ENCODE results near the gene LYZ. TPM values are rescaled to one million over a fixed set of nuclear protein-coding genes. Genes with fewer than 3 reads are reported as not detected.

The LYZ gene
- total RNA-seq, 2 experiments from 2014 or later: 71.4 to 72.9 TPM

DNA sequence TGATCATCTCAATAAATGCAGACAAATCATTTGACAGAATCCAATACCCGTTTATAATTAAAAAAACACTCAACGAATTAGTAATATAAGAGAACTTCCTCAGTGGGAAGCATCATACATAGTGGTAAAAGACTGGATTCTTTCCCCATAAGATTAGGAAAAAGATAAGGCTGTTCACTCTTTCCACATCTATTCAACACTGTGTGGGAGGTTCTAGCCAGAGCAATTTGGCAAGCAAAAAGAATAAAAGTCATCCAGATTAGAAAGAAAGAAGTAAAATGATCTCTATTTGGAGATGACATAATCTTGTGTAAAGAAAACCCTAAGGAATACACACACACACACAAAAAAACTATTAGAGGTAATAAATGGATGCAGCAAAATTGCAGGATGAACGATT, 49.8 kb downstream of the LYZ start:
- Histone ChIP-seq H3K4me1 (ENCODE audit: insufficient read depth, low read length) (no peaks in the 10 kb centered on the region), H3K27me3 (ENCODE audit: control insufficient read depth in 1 of 2, insufficient read depth in 2 of 2, low read length in 2 of 2) (no peaks in the 10 kb centered on the region), H3K9me3 (ENCODE audit: control insufficient read depth in 1 of 2, insufficient read depth in 1 of 2, low read length in 2 of 2) (peaks cover 0 to 6% of the 10 kb centered on the region in 2 experiments), H3K36me3 (ENCODE audit: insufficient read depth, low read length) (peaks cover 6% of the 10 kb centered on the region), H3K27ac (ENCODE audit: low read depth in 1 of 2, low read length in 2 of 2) (no peak overlapping the region), H3K4me3 (ENCODE audit: low read length) (no peak overlapping the region)
- peaks cover 4% of the 10 kb centered on the region for H3K9me3 Mint-ChIP-seq
- ChIA-PET POLR2A (no interaction called here), CTCF (no interaction called here)
- ATAC-seq (ENCODE audit: poor library complexity) (no peak), DNase-seq (no peak)
- H3K4me3 Mint-ChIP-seq: no peak overlapping the region
- intact Hi-C loops (cut with DNase I, micrococcal nuclease): no loop called here
- H3K27ac Mint-ChIP-seq: no peak overlapping the region
- no peaks in the 10 kb centered on the region for H3K27me3 Mint-ChIP-seq
- H3K4me1 Mint-ChIP-seq (ENCODE audit: low read depth): no peaks in the 10 kb centered on the region
- TF ChIP-seq, protein P1, sequence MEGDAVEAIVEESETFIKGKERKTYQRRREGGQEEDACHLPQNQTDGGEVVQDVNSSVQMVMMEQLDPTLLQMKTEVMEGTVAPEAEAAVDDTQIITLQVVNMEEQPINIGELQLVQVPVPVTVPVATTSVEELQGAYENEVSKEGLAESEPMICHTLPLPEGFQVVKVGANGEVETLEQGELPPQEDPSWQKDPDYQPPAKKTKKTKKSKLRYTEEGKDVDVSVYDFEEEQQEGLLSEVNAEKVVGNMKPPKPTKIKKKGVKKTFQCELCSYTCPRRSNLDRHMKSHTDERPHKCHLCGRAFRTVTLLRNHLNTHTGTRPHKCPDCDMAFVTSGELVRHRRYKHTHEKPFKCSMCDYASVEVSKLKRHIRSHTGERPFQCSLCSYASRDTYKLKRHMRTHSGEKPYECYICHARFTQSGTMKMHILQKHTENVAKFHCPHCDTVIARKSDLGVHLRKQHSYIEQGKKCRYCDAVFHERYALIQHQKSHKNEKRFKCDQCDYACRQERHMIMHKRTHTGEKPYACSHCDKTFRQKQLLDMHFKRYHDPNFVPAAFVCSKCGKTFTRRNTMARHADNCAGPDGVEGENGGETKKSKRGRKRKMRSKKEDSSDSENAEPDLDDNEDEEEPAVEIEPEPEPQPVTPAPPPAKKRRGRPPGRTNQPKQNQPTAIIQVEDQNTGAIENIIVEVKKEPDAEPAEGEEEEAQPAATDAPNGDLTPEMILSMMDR (IDR thresholded peaks at IDR 0.05): no peak
- peaks cover 41% of the 10 kb centered on the region for H3K36me3 Mint-ChIP-seq (ENCODE audit: low read depth)

GRCh38 chr12:69401940-69402339, 53.8 kb downstream of the LYZ start:
- Mint-ChIP-seq H3K27ac (no peak overlapping the region), H3K36me3 (ENCODE audit: low read depth) (peaks cover 18% of the 10 kb centered on the region), H3K4me1 (ENCODE audit: low read depth) (no peaks in the 10 kb centered on the region), H3K27me3 (no peaks in the 10 kb centered on the region), H3K4me3 (no peak overlapping the region), H3K9me3 (no peaks in the 10 kb centered on the region)
- H3K27me3 ChIP-seq (ENCODE audit: control insufficient read depth in 1 of 2, insufficient read depth in 2 of 2, low read length in 2 of 2): no peaks in the 10 kb centered on the region
- H3K9me3 ChIP-seq (ENCODE audit: control insufficient read depth in 1 of 2, insufficient read depth in 1 of 2, low read length in 2 of 2): peaks cover 0 to 2% of the 10 kb centered on the region in 2 experiments
- ChIA-PET CTCF (no interaction called here), POLR2A (no interaction called here)
- H3K27ac ChIP-seq (ENCODE audit: low read depth in 1 of 2, low read length in 2 of 2): no peak overlapping the region
- H3K4me1 ChIP-seq (ENCODE audit: insufficient read depth, low read length): no peaks in the 10 kb centered on the region
- ATAC-seq (ENCODE audit: poor library complexity) (no peak), DNase-seq (no peak)
- H3K36me3 ChIP-seq (ENCODE audit: insufficient read depth, low read length): peaks cover 3% of the 10 kb centered on the region
- intact Hi-C loops (cut with DNase I, micrococcal nuclease): no loop called here
- TF ChIP-seq, protein P1 (IDR thresholded peaks at IDR 0.05): no peak
- H3K4me3 ChIP-seq (ENCODE audit: low read length): no peak overlapping the region

Other genes with a start within 250 kb of the LYZ start
- gene CPSF6, start 108.8 kb upstream of the LYZ start, total RNA-seq: 10 to 100 TPM; 80.9 to 86.7 TPM
- gene YEATS4, start 11.4 kb downstream of the LYZ start, total RNA-seq: 10 to 100 TPM; 26.2 TPM
- 10 to 100 TPM; 21.7 to 24.9 TPM for gene FRS2, start 122.0 kb downstream of the LYZ start, total RNA-seq
- gene CCT2, start 237.1 kb downstream of the LYZ start, total RNA-seq: 100 to 1,000 TPM; 173 to 177 TPM